Measurements from ENCODE around the gene FMNL2.

GRCh38 chr2:152573168-152573567 is 238.2 kb downstream of the FMNL2 start:
- TF ChIP-seq CTCF (IDR thresholded peaks at IDR 0.05) (no peak), ZFX (IDR thresholded peaks at IDR 0.05; ENCODE audit: borderline replicate concordance) (no peak)
